Thyroid gland (tissue), 4 donors: ENCODE data around the gene CMTM8.

Experiments
- CTCF ChIP-seq, 6 experiments: fragments of 200-600 bp in 3 of 6; fragments of 450-650 bp in 3 of 6; sonication (generic) in 3 of 6; IDR thresholded peaks; one replicate each; pipeline ENCODE4 v1.5.1; 2016 to 2019; ENCODE audit warnings: antibody characterized with exemption in 6 of 6, mild to moderate bottlenecking in 2 of 6, inconsistent platforms in 1 of 6, moderate library complexity in 1 of 6
- POLR2A ChIP-seq, 2 donors: fragments of 450-650 bp; IDR thresholded peaks; one replicate each; pipeline ENCODE4 v1.6.1; 2017; ENCODE audit warnings: antibody characterized with exemption in 2 of 2, mild to moderate bottlenecking in 2 of 2, moderate library complexity in 1 of 2

GRCh38 chr3:32257042-32257441 lies 18.6 kb downstream of the CMTM8 start:
- TF ChIP-seq CTCF (IDR thresholded peaks at IDR 0.05) (no peak), POLR2A (IDR thresholded peaks at IDR 0.05) (no peak)
